Astrocyte of the hippocampus (primary cell): ENCODE data around the gene TUT1.
A peak's percentile ranks its signal among the peaks of the same experiment; 100 is the strongest.
"Not testable (repeated sequence)": the region's sequence is repeated elsewhere in the genome, so short reads cannot be mapped to it uniquely, and the experiment has no call there.

Experiments
- DNase-seq: peaks from one replicate; pipeline ENCODE4 v3.0.0; 2011; ENCODE audit warnings: low read depth, low spot score

The TUT1 gene

DNA sequence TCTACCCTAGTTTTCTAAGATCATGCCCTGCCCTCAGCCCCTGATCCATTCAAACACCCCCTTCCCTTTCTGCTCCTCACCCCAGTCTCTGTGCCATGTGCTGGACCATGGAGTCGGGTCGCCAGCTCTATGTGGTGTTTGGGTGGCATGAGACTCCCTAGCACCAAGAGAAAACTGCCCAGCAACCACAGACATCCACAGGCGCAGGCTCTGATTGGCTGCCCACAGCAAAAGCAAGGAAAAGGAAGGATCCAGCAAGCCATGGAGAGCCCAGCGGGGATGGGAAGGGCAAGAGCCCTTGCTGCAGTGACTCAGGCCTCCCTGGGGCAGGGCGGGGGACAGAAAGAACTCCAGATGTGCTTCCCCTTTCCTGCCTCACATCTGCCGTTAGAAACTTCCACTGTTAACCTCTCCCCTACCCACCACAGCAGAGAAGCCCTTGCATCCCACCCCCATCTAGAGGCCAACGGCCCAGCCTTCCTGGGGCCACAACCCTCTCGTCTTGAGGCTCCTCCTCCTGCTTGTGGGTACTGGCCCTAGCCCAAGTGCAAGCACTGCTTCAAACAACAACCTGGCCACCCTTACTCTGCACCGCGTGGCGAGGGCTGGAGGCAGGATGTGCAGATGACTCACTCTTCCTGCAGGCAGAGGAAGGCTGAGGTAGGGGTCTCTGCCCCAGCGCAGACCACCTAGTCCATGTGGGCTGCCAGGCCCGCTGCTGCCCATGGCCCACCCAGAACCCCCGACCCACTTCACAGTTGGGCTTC, 35.0 kb downstream of the TUT1 start:
- DNase-seq: peak; percentile 97

GRCh38 chr11:62555464-62556107, 35.7 kb downstream of the TUT1 start:
- DNase-seq: no peak

DNA sequence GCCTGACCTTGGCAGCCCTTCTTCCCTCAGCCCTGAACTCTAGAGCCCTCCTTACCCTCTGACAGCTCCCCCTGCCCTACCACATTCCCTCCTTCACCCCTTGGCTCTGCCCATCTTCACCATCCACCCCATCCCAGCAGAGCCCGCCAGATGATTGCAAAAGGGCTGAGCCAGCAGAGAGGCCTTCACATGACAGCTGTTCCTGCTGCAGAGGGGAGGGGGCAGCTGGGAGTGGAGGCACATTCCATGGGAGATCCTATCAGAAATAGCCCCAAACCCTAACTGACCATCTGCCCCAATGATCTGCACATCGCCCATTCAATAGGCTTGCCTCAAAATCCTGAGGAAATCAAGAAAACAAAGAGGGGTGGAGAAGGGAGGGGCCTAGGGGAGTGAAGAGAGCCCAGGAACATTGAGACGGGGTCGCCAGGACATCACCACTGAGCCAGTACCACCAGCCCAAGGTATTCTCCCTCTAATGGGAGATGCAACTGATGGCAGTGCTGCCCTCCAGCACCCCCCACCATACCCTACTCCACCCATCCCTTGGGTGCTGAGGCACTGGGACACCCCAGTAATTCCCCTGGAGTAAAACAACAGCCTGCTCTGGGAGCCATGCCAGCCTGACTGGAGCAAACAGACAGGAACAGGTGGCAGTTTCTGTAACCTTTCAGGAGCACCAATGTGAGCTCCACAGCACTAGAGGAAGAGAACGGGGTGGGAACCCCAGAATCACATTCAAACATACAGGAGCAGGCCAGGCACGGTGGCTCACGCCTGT, 36.7 kb downstream of the TUT1 start:
- no peak for DNase-seq

GRCh38 chr11:62553839-62554361, 37.4 kb downstream of the TUT1 start:
- no peak for DNase-seq

- peak; percentile 96 for DNase-seq
Observed at GRCh38 chr11:62553080-62553838, 38.1 kb downstream of the TUT1 start.

- no peak for DNase-seq
Observed at GRCh38 chr11:62552485-62553079, 38.7 kb downstream of the TUT1 start.

GRCh38 chr11:62550478-62550877, 40.8 kb downstream of the TUT1 start:
- DNase-seq: not testable (repeated sequence)

DNA sequence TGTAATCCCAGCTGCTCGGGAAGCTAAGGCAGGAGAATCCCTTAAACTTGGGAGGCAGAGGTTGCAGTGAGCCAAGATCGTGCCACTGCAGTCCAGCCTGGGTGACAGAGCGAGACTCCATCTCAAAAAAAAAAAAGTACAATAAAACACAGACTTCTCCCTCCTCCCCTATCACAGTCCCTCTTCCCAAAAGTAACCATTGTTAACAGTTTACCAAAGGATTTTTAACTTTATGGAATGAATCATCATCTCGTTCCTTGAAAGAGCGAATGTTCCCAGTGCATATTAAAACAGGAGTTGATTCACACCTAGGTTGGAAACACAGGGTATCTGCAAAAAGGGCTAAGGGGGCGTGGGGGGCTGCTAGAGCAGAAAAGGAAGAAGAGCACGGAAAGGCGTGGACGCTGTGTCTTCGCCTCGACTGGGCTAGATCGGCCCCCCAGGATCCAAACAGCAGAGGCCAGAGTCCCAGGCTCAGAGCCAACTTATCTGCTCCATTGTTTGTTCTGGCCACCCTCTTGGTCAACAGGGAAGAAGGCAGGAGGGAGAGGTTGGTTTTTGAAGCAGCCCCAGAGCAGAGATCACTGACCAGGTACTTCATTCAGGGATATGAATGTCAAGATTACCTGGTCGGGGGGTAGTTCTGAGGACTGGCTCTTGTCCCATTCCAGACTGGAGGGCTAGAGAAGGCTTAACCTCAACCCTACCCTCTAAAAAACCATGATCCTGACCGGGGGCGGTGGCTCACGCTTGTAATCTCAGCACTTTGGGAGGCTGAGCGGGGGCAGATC, 42.6 kb downstream of the TUT1 start:
- DNase-seq: peak; percentile 49

DNA sequence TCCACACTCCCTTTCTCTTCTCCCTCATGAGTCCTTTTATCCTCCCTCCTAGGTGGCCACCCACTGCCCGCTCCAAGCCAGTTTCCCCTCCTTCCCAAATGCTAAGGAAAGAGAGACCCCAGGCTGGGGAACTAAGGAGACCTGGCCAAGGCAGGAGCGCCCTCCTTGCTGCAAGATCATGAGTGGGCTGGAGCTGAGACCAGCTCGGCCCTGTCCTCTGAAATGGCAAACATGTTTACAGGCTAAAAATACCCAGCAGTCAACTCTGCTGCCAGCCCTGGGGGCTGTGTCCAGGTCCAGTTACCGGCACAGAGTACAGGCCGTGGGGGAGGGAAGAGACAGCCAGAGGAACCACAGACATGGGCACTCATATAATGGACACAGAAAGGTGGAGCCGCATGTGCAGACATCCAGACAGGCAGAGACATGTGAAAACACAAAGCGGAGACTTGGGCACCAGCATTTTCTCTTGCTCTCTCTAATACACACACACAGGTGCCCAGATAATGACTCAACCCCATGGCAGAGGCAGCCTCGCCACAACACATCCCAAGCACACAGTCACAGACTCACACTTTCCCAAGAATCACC, 43.5 kb downstream of the TUT1 start:
- peak; percentile 46 for DNase-seq

- peak; percentile 57 for DNase-seq
Observed at GRCh38 chr11:62546929-62547625, 44.2 kb downstream of the TUT1 start.

- peak; percentile 89 for DNase-seq
Observed at GRCh38 chr11:62546244-62546928, 44.9 kb downstream of the TUT1 start, which contains the start of gene AHNAK. Gene AHNAK (minus strand): TSS chr11:62546806. CDS start chr11:62536098, 10,708 bp downstream.

DNA sequence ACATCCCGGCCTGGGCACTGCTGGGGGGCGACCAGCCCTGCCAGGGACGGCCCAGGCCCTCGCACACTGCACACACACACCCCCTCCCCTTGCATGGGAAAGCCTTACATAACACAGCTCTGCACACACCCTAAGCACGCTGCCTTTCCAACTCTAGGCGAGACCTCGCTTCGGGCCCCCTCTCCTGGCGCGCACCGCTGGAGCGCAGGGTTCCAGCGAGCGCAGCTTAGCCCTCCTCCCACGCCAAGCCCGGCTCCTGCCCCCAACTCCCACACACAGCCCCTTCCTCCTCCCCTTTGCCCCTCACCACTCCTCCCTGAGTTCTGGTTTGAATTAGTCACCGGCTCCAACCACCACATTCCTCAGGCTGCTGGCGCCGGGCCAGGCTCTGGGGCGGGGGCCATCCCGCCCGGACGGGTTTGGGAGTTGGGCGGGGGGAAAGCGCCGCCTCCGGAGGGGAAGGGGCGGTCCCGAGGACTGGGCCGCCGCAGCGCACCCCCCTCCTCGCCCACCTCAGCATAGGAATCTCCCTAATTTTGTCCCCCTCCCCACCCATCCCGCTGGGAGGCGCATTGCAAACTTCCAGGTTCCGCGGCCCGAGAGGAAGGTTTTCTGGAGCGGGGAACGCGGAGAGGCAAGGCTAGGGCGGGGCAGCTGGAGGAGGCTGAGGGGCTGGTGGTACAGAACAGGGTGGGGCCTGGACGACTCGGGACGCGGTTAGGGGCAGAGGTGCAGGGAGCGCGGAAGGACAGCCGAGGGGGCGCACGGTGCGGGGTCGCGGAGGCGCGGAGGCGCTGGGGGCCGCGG, 45.7 kb downstream of the TUT1 start:
- DNase-seq: peak; percentile 99

- peak; percentile 56 for DNase-seq
Observed at GRCh38 chr11:62544581-62545436, 46.5 kb downstream of the TUT1 start.

DNA sequence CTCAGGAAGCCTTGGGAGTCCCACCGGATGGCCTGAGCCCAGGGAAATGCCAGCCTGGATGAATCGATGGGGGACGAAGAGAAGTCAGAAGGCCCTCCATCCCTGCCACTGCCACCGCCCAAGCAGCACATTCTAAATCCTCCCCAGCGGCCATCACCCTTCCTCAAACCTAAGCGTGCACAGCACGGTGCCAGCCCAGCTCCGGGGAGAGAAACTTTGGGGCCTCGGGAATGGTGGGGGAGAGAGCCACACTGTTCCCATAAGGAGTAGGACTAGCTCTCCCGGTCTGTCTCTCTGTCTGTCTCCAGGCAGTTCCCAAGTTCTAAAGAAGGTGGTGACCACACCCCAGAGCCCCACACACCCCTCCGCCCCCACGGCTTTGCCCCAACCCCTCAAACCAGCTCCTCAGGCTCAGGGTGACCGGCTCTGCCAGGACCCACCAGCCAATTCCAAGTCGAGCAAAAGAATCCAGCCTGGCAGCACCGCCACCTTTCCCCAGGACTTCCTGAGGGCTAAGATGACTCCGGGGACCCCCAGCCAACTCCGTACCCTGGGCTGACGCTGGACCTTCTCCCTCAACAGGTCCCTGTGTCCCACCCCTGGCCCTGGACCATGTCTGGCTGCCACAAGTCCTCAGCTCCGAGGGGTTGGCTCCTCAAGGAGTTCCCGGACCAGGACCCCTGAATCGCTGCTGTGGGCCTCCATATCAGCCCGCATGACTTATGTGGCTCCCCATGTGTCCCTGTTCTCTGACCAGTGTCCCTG, 47.5 kb downstream of the TUT1 start:
- DNase-seq: peak; percentile 32

- DNase-seq: peak; percentile 91
Observed at GRCh38 chr11:62542750-62543567, 48.4 kb downstream of the TUT1 start.
